Activated CD4-positive, alpha-beta T cell treated with anti-CD3 and anti-CD28 coated beads, Interleukin-2, amount 50 U/mL, for 4 hours (primary cell): ENCODE measurements around the gene KAZALD1.

Experiments
- DNase-seq, 2 experiments: peaks; one replicate each; pipeline ENCODE4 v3.0.0-alpha.2; 2020

KAZALD1 gene

GRCh38 chr10:101070098-101070497, 8.3 kb downstream of the KAZALD1 start:
- DNase-seq, result no peak

GRCh38 chr10:101071267-101071884, 9.6 kb downstream of the KAZALD1 start:
- peak in 1 of 2 experiments; percentile 25 for DNase-seq

- no peak for DNase-seq
These were observed 10.2 kb downstream of the KAZALD1 start for GRCh38 chr10:101071885-101072433.

GRCh38 chr10:101072923-101073322, 11.1 kb downstream of the KAZALD1 start:
- no peak for DNase-seq

GRCh38 chr10:101073631-101074030, 11.8 kb downstream of the KAZALD1 start:
- DNase-seq, result no peak

GRCh38 chr10:101075775-101076174, 14.0 kb downstream of the KAZALD1 start:
- DNase-seq, result no peak

- no peak for DNase-seq
These were observed 14.8 kb downstream of the KAZALD1 start for GRCh38 chr10:101076630-101077029.

GRCh38 chr10:101079874-101080273, 18.1 kb downstream of the KAZALD1 start:
- no peak for DNase-seq

- no peak for DNase-seq
These were observed 19.4 kb downstream of the KAZALD1 start for GRCh38 chr10:101080933-101081931.

GRCh38 chr10:101085846-101086245, 24.1 kb downstream of the KAZALD1 start:
- DNase-seq, result no peak

- DNase-seq, result no peak
These were observed 25.6 kb downstream of the KAZALD1 start for GRCh38 chr10:101087376-101087775.

- DNase-seq, result no peak
These were observed 26.2 kb downstream of the KAZALD1 start for GRCh38 chr10:101087965-101088364.

- DNase-seq, result no peak
These were observed 27.9 kb downstream of the KAZALD1 start for GRCh38 chr10:101089520-101090299.

- DNase-seq, result no peak
These were observed 28.8 kb downstream of the KAZALD1 start for GRCh38 chr10:101090597-101090996.

- DNase-seq, result no peak
These were observed 29.9 kb downstream of the KAZALD1 start for GRCh38 chr10:101091546-101092290.

- DNase-seq, result no peak
These were observed 31.1 kb downstream of the KAZALD1 start for GRCh38 chr10:101092881-101093354.

- DNase-seq, result no peak
These were observed 32.5 kb downstream of the KAZALD1 start for GRCh38 chr10:101094121-101094879.

- DNase-seq, result no peak
These were observed 33.2 kb downstream of the KAZALD1 start for GRCh38 chr10:101095004-101095403.

- DNase-seq, result peak; percentile 64 to 67
These were observed 33.9 kb downstream of the KAZALD1 start for GRCh38 chr10:101095550-101096213.

- DNase-seq, result no peak
These were observed 34.6 kb downstream of the KAZALD1 start for GRCh38 chr10:101096378-101096777.

GRCh38 chr10:101097881-101098280, 36.1 kb downstream of the KAZALD1 start:
- no peak for DNase-seq
